A549 treated with AZD9567 at 1 μM for 4 hours (cell line): Measurements from ENCODE around the gene MIR17HG. TPM values are rescaled to one million over a fixed set of nuclear protein-coding genes. Genes with fewer than 3 reads are reported as not detected.

Experiments
- total RNA-seq: library from RNA; stranded (reverse); fragments of 200-300 nt; extraction: Qiagen RNA extraction; gene quantifications from 5 replicates; pipeline ENCODE4 v1.2.3, GENCODE V29; 2022; ENCODE audit not compliant: insufficient read depth

The MIR17HG gene
- total RNA-seq: 1.5 to 2.6 TPM (median 2.0 TPM) in 5 replicates

GRCh38 chr13:91347202-91347995 lies at the start of gene MIR17HG:
Gene MIR17HG (plus strand): TSS chr13:91347687.

DNA sequence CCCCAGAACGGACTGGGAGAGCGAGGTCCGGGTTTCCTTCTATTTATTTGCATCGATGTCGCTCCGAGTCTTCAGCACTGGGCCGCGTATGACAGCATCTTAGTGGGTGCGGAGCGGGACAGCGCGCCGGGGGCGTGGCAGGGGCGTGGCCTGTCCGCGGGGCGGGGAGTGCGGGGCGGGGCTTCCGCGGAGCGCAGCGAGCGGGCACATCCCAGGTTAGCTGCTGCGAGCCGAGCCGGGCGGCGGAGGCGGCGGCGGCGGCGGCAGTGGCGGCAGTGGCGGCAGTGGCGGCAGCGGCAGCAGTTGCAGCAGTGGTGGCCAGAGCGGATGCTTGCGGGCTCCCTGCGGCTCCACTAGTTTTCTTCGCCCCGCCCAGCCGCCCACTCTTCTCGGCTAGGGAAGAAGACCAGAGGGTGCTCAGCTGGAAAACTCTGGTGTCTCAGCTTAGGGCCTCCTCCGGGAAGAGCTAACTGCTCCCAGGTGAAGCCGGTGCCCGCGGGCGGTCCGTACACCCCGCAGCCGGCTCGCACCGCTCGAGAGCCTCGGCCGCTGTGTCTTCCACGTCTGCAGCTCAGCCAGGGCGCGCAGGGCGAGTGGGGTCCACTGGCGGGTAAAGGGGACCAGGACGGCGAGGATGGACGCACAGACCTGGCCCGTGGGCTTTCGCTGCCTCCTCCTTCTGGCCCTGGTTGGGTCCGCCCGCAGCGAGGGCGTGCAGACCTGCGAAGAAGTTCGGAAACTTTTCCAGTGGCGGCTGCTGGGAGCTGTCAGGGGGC lies 51.1 kb downstream of the MIR17HG start, which contains the start of gene GPC5:
Gene GPC5 (plus strand): TSS at position 209 of the 776 bp plus-strand sequence.

Other genes starting within 250 kb of the MIR17HG start
- gene GPC5, start 50.9 kb downstream of the MIR17HG start, total RNA-seq: 0.08 to 0.10 TPM in 2 of 5 replicates, not detected in the others